Skeletal muscle tissue (tissue), 4 donors: ENCODE measurements around the gene F2. TPM values are rescaled to one million over a fixed set of nuclear protein-coding genes. Genes with fewer than 3 reads are reported as not detected.

Experiments used
- H3K27ac ChIP-seq: one replicate; pipeline ENCODE4 v1.7.0; 2013; ENCODE audit warnings: mild to moderate bottlenecking, low read depth, low read length, inconsistent platforms
- H3K27me3 ChIP-seq, 3 donors: one replicate each; pipeline ENCODE4 v1.7.0; 2013; ENCODE audit warnings: low read length in 3 of 3; ENCODE audit not compliant: control insufficient read depth in 3 of 3, insufficient read depth in 3 of 3
- H3K36me3 ChIP-seq, 3 donors: one replicate each; pipeline ENCODE4 v1.7.0; 2013; ENCODE audit warnings: low read length in 3 of 3; ENCODE audit not compliant: control insufficient read depth in 3 of 3, insufficient read depth in 3 of 3
- H3K4me1 ChIP-seq, 3 donors: one replicate each; pipeline ENCODE4 v1.7.0; 2013; ENCODE audit warnings: low read length in 3 of 3, mild to moderate bottlenecking in 3 of 3; ENCODE audit not compliant: control insufficient read depth in 3 of 3, insufficient read depth in 3 of 3
- H3K4me3 ChIP-seq, 3 donors: one replicate each; pipeline ENCODE4 v1.7.0; 2013; ENCODE audit warnings: low read length in 3 of 3
- H3K9ac ChIP-seq, 3 donors: one replicate each; pipeline ENCODE4 v1.7.0; 2013; ENCODE audit warnings: low read length in 3 of 3, mild to moderate bottlenecking in 3 of 3, moderate library complexity in 2 of 3, low read depth in 1 of 3
- H3K9me3 ChIP-seq, 3 donors: one replicate each; pipeline ENCODE4 v1.7.0; 2013; ENCODE audit warnings: low read length in 3 of 3; ENCODE audit not compliant: control insufficient read depth in 3 of 3
- total RNA-seq: library from RNA; depleted of rRNA; stranded (reverse); fragments of >200 nt; gene quantifications from one replicate; pipeline ENCODE4 v1.2.3, GENCODE V29; 2014
- donor health status: Osteomylitis.

Gene F2
- total RNA-seq, 1 donor from 2014 or later = 0.52 TPM

DNA sequence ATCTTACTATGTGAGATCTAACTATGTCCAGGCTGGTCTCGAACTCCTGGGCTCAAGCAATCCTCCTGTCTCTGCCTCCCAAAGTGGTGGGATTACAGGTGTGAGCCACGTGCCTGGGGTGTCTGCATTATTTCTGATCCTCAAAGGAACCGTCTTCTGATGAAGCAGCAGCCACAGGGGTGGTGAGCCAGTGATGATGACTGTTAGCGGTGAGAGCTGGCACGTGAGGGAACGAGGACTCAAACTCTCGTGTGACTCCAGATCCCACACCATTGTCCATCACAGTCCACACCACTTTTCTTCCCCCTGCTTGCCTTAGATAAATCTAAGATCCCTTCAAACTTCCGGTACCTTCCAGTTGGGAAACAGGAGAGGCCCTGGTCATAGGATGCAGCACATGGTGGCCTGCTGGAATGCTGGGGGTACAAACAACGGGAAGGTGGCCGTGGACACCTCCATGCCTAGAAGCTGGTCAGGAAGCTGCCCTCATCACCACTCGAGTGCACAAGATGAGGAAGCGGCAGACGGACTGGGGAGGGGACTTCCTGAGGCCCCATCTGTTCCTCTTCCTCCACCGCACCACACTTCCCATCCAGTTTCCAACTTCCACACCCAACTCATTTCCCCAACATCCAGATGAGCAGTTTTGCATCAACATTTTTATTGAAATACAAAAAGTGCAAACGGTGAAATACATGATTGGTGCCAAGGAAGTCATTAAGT lies 42.4 kb upstream of the F2 start:
- peaks cover 50 to 59% (median 56%) of the 10 kb centered on the region in 3 donors for H3K36me3 ChIP-seq
- H3K4me3 ChIP-seq = no peak overlapping the region
- H3K27ac ChIP-seq = peak overlapping the region; percentile 91
- H3K27me3 ChIP-seq = no peaks in the 10 kb centered on the region
- no peak overlapping the region for H3K9ac ChIP-seq
- H3K9me3 ChIP-seq = no peaks in the 10 kb centered on the region
- peaks cover 33 to 49% (median 37%) of the 10 kb centered on the region in 3 donors for H3K4me1 ChIP-seq

DNA sequence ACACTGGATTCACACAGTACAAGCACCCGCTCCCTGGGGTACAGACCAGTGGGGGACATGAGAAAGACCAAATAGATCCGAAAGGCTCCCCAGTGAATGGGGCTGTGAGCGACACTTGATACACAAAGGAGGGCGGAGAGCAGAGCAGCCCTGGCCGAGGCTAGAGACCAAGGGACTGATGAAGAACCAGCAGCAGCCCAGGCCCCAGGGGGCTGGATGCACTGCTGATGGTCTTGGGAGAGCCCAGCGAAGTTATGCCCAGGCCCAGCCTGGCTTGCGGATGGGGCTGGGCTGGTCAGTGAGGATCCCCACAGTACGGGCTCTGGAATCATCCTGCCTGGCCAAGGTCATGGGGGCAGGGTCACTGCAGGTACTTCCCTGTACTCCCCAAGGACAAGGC lies 41.8 kb upstream of the F2 start:
- Histone ChIP-seq H3K36me3 (peaks cover 52 to 58% (median 56%) of the 10 kb centered on the region in 3 donors), H3K4me3 (no peak overlapping the region), H3K27me3 (no peaks in the 10 kb centered on the region), H3K9ac (no peak overlapping the region), H3K27ac (no peak overlapping the region), H3K4me1 (peaks cover 33 to 45% (median 37%) of the 10 kb centered on the region in 3 donors), H3K9me3 (no peaks in the 10 kb centered on the region)

DNA sequence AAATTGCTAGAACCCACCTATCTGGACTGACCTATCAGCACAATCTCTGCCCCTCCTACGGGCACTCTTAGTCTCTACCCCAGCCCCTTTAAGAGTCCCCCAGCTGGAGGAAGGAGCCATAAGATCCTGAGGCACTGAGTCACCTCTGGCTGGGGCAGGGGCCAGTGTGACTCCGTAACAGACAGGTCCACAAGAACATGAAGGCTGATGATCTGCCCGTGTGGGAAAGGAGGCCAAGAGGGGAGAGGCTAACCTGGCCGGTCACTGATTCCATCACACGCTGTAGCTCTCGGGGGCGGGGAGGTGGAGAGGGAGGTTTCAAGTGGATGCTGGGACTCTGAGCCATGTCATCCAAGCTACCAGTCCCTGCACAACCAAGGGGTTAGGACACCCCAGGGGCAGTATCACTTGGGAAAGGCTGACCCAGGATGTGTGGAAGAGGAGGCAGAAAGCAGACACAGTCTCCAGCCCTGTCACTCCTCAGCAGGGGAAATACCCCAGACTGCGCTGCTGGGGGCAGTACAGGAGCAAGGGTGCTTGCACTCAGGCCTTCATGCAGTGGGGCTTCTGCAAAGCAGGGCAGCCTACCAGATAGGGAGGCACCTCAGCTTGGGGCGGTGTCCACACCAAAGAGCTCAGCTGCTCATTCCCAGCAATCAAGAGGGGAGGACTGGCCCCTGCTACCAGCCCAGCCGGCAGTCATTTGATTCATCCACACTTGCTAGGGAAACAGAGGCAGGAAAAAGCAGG lies 40.8 kb upstream of the F2 start:
- Histone ChIP-seq H3K27me3 (no peaks in the 10 kb centered on the region), H3K9me3 (no peaks in the 10 kb centered on the region), H3K36me3 (peaks cover 45 to 57% (median 48%) of the 10 kb centered on the region in 3 donors), H3K4me1 (peaks cover 34 to 48% (median 37%) of the 10 kb centered on the region in 3 donors), H3K4me3 (no peak overlapping the region), H3K27ac (no peak overlapping the region), H3K9ac (no peak overlapping the region)

GRCh38 chr11:46678741-46679130 lies 40.3 kb upstream of the F2 start:
- peaks cover 37 to 53% (median 39%) of the 10 kb centered on the region in 3 donors for H3K4me1 ChIP-seq
- H3K27ac ChIP-seq = no peak overlapping the region
- no peaks in the 10 kb centered on the region for H3K27me3 ChIP-seq
- H3K9me3 ChIP-seq = no peaks in the 10 kb centered on the region
- no peak overlapping the region for H3K9ac ChIP-seq
- peaks cover 42 to 51% (median 42%) of the 10 kb centered on the region in 3 donors for H3K36me3 ChIP-seq
- no peak overlapping the region for H3K4me3 ChIP-seq

- Histone ChIP-seq H3K4me3 (no peak overlapping the region), H3K27ac (no peak overlapping the region), H3K9me3 (no peaks in the 10 kb centered on the region), H3K27me3 (no peaks in the 10 kb centered on the region), H3K9ac (no peak overlapping the region), H3K36me3 (peaks cover 38 to 50% (median 42%) of the 10 kb centered on the region in 3 donors), H3K4me1 (peaks cover 35 to 50% (median 38%) of the 10 kb centered on the region in 3 donors)
These were observed 39.5 kb upstream of the F2 start for GRCh38 chr11:46679241-46680163.

GRCh38 chr11:46680164-46680760 lies 38.8 kb upstream of the F2 start:
- no peak overlapping the region for H3K4me3 ChIP-seq
- no peak overlapping the region for H3K9ac ChIP-seq
- peaks cover 38 to 50% (median 42%) of the 10 kb centered on the region in 3 donors for H3K36me3 ChIP-seq
- H3K27me3 ChIP-seq = no peaks in the 10 kb centered on the region
- H3K27ac ChIP-seq = no peak overlapping the region
- peaks cover 29 to 44% (median 33%) of the 10 kb centered on the region in 3 donors for H3K4me1 ChIP-seq
- no peaks in the 10 kb centered on the region for H3K9me3 ChIP-seq

- H3K4me1 ChIP-seq = peaks cover 24 to 41% (median 27%) of the 10 kb centered on the region in 3 donors
These were observed 38.2 kb upstream of the F2 start for GRCh38 chr11:46680815-46681214.

GRCh38 chr11:46681814-46682213 lies 37.2 kb upstream of the F2 start:
- Histone ChIP-seq H3K4me1 (peaks cover 14 to 32% (median 20%) of the 10 kb centered on the region in 3 donors), H3K27me3 (no peaks in the 10 kb centered on the region), H3K9ac (no peak overlapping the region), H3K4me3 (no peak overlapping the region), H3K36me3 (peaks cover 41 to 50% (median 41%) of the 10 kb centered on the region in 3 donors), H3K9me3 (no peaks in the 10 kb centered on the region), H3K27ac (no peak overlapping the region)

More at GRCh38 chr11:46680815-46681214, 38.2 kb upstream of the F2 start:
- Histone ChIP-seq H3K4me3 (no peak overlapping the region), H3K9ac (no peak overlapping the region), H3K27me3 (no peaks in the 10 kb centered on the region), H3K27ac (no peak overlapping the region), H3K9me3 (no peaks in the 10 kb centered on the region), H3K36me3 (peaks cover 38 to 50% (median 42%) of the 10 kb centered on the region in 3 donors)
